ENCODE measurements around the gene POP4.

The POP4 gene

DNA sequence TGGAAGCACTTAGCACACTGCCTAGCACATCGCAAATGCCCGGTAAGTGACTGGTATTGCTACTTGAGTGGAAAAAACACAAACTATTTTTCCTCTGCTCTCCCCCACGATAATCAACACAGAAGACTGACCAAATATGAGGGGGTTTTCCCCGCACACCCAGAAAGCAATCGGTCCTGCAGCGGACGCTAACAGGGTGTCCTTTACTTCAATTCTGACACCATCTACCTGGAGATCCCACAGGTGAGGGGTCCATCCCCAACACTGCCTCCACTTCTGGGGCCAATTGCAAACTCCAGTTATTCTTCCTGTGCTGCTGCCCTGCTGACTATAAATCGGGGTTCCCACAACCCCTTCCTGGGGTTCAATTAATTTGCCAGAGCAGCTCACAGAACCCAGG is 33.0 kb downstream of the POP4 start:
- TF ChIP-seq, protein P1, sequence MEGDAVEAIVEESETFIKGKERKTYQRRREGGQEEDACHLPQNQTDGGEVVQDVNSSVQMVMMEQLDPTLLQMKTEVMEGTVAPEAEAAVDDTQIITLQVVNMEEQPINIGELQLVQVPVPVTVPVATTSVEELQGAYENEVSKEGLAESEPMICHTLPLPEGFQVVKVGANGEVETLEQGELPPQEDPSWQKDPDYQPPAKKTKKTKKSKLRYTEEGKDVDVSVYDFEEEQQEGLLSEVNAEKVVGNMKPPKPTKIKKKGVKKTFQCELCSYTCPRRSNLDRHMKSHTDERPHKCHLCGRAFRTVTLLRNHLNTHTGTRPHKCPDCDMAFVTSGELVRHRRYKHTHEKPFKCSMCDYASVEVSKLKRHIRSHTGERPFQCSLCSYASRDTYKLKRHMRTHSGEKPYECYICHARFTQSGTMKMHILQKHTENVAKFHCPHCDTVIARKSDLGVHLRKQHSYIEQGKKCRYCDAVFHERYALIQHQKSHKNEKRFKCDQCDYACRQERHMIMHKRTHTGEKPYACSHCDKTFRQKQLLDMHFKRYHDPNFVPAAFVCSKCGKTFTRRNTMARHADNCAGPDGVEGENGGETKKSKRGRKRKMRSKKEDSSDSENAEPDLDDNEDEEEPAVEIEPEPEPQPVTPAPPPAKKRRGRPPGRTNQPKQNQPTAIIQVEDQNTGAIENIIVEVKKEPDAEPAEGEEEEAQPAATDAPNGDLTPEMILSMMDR (IDR thresholded peaks at IDR 0.05; ENCODE audit: control insufficient read depth, extremely low read depth, insufficient read depth), result no peak
- no peak overlapping the region for H3K4me3 ChIP-seq (ENCODE audit: low read depth, low read length)
- DNase-seq (ENCODE audit: low read depth), result no peak

DNA sequence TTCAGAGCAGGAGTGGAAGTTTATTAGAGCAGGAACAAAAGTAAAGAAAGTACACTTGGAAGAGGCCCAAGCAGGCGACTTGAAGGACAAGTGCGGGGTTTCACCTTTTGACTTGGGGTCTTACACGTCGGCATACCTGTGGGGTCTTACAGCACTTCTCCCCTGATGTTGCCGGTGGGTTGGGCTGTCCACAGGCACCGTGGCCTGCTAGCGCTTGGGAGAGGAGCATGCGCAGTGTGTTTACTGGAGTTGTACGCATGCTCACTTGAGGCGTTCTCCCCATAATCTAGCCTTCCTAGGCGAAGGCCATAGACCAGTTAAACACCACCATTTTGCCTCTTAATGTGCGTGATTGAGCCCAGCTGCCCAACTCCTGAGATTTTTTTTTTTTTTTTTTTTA is 34.1 kb downstream of the POP4 start:
- no peak overlapping the region for H3K4me3 ChIP-seq (ENCODE audit: low read depth, low read length)
- DNase-seq (ENCODE audit: low read depth), result no peak
- TF ChIP-seq, protein P1 (IDR thresholded peaks at IDR 0.05; ENCODE audit: control insufficient read depth, extremely low read depth, insufficient read depth), result no peak

DNA sequence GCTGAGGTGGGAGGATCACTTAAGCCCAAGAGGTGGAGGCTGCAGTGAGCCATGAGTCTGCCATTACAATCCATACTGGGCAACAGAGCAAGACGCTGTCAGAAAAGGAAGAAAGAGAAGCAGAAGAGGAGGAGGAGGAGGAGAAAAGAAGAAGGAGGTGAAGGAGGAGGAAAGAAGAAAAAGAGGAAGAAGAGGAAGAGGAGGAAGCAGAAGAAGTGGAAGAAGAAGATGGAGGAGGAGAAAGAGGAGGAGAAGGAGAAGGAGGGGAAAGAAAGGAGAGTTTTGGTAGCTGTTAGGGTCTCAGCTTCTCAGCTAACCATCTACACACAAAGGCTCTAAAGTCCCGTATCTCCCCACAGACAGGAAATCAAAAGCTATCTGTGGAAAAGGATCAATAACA is 35.5 kb downstream of the POP4 start:
- TF ChIP-seq, protein P1 (IDR thresholded peaks at IDR 0.05; ENCODE audit: control insufficient read depth, extremely low read depth, insufficient read depth), result no peak
- H3K4me3 ChIP-seq (ENCODE audit: low read depth, low read length), result no peak overlapping the region
- no peak for DNase-seq (ENCODE audit: low read depth)

DNA sequence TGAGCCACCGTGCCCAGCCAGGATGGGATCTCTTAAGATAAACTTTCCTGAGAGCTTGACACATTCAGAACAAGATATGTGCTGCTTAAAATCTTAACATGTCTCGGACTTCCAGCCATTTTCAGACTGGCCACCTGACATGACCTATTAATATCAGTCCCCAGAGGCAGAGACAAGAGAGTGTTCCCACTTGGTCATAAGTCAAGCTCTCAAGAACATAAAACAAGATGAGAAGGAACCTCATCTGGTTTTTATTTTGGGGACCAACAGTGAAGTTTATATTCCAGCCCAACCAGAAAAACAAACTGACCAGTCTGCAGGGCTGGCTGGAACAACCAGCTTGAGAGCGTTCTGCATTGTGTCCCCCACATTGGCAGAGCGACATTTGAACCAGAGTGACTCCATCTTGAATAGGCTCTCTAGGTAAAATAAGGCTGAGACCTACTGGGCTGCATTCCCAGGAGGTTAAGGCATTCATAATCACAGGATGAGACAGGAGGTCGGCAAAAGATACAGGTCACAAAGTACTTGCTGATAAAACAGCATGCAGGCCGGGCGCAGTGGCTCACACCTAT is 37.4 kb downstream of the POP4 start:
- TF ChIP-seq, protein P1 (IDR thresholded peaks at IDR 0.05; ENCODE audit: control insufficient read depth, extremely low read depth, insufficient read depth), result no peak
- H3K4me3 ChIP-seq (ENCODE audit: low read depth, low read length), result no peak overlapping the region
- DNase-seq (ENCODE audit: low read depth), result no peak

DNA sequence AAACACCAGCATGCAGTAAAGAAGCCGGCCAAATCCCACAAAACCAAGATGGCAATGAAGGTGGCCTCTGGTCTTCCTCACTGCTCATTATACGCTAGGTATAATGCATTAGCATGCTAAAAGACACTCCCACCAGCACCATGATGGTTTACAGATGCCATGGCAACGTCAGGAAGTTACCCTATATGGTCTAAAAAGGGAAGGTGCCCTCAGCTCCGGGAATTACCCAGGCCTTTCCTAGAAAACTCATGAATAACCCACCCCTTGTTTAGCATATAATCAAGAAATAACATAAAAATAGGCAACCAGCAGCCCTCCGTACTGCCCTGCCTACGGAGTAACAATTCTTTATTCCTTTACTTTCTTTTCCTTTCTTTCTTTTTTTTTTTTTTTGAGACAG is 38.1 kb downstream of the POP4 start:
- H3K4me3 ChIP-seq (ENCODE audit: low read depth, low read length), result no peak overlapping the region
- DNase-seq (ENCODE audit: low read depth), result no peak
- TF ChIP-seq, protein P1 (IDR thresholded peaks at IDR 0.05; ENCODE audit: control insufficient read depth, extremely low read depth, insufficient read depth), result no peak

DNA sequence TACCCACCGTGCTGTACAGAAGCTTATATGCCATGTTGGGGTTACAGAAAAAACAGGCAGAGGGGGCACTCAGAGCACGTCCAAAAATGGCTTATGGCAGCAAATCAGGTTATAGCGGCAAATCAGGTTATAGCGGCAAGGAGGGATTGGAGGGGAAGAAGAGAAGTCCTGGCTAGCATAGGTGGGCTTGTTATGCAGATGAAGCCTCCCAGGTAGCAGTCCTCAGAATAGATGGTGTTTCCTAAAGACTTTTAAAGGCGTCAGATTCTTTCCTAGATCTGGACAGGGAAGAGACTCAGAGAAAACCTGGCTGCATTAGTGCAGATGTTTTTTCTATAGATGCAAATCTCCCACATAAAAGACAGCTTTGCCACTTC is 39.4 kb downstream of the POP4 start:
- TF ChIP-seq, protein P1 (IDR thresholded peaks at IDR 0.05; ENCODE audit: control insufficient read depth, extremely low read depth, insufficient read depth), result no peak
- DNase-seq (ENCODE audit: low read depth), result no peak
- H3K4me3 ChIP-seq (ENCODE audit: low read depth, low read length), result no peak overlapping the region

DNA sequence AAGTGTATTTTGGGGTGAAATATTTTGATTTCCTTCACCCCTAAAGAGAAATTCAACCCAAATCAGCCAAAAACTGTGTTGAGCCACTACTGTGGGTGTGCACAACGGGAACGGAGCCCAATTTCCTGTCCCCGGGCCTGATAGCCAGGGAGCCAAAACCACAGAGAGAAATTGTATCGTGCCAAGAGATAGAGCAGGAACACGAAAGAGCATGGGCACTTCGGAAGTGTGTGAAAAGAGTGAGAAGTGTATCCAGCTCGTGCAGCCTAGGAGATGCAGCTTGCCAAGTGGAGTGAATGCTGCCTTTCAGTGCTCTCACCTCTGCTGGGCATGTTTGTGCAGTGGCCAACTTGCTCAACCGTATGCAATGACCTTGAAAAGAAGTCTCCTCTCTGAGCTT is 39.8 kb downstream of the POP4 start:
- DNase-seq (ENCODE audit: low read depth), result no peak
- no peak overlapping the region for H3K4me3 ChIP-seq (ENCODE audit: low read depth, low read length)
- TF ChIP-seq, protein P1 (IDR thresholded peaks at IDR 0.05; ENCODE audit: control insufficient read depth, extremely low read depth, insufficient read depth), result no peak

Data from LNCaP clone FGC (cell line).